SK-N-SH (cell line): ENCODE measurements around the gene MUSK. TPM values are rescaled to one million over a fixed set of nuclear protein-coding genes. Genes with fewer than 3 reads are reported as not detected.

Source experiments
- CTCF ChIA-PET: fragments of 300-600, 350-600 bp; formaldehyde crosslinking; extraction: SDS; loops from one replicate; lab custom pipeline; 2021; lab: Yijun Ruan, JAX
- POLR2A ChIA-PET: fragments of 350-600 bp; sonication (Branson Sonifier 250); formaldehyde crosslinking; extraction: SDS; loops from one replicate; lab custom pipeline; 2020; ENCODE audit warnings: antibody characterized with exemption, inconsistent platforms; lab: Yijun Ruan, JAX
- DNase-seq: peaks from one replicate; pipeline ENCODE4 v3.0.0; 2012
- H2AFZ ChIP-seq: fragments of 200-600 bp; sonication (generic); 2 replicates; pipeline ENCODE4 v1.8.1; 2016; ENCODE audit warnings: antibody characterized with exemption, mild to moderate bottlenecking, low read depth
- H3F3A ChIP-seq: fragments of 200-600 bp; sonication (generic); replicated peaks from 2 replicates; pipeline ENCODE3; 2016; ENCODE audit warnings: antibody characterized with exemption, mild to moderate bottlenecking; ENCODE audit not compliant: insufficient read depth
- H3K27ac ChIP-seq, 2 experiments: fragments of 200-500 bp in 1 of 2; fragments of 200-600 bp in 1 of 2; sonication (Bioruptor generic) in 1 of 2; sonication (generic), shearing (Covaris generic) in 1 of 2; 2 replicates each; pipeline versions ENCODE4 v1.5.1 to v1.6.1; 2014 to 2016; ENCODE audit warnings: low read depth in 2 of 2, inconsistent platforms in 1 of 2, low read length in 1 of 2, mild to moderate bottlenecking in 1 of 2, mixed read lengths in 1 of 2
- H3K27me3 ChIP-seq: fragments of 200-600 bp; sonication (generic), shearing (Covaris generic); 2 replicates; pipeline ENCODE4 v1.6.1; 2016; ENCODE audit warnings: mixed run types; ENCODE audit not compliant: insufficient read depth
- H3K36me3 ChIP-seq, 2 experiments: fragments of 200-500 bp in 1 of 2; fragments of 200-600 bp in 1 of 2; sonication (Bioruptor generic) in 1 of 2; sonication (generic) in 1 of 2; replicated peaks in 1 of 2; 2 replicates each; pipeline versions ENCODE3 to v1.5.1; 2014 to 2016; ENCODE audit warnings: low read length in 1 of 2, mild to moderate bottlenecking in 1 of 2; ENCODE audit not compliant: insufficient read depth in 2 of 2, control insufficient read depth in 1 of 2
- H3K4me1 ChIP-seq, 2 experiments: fragments of 200-500 bp in 1 of 2; fragments of 200-600 bp in 1 of 2; sonication (Bioruptor generic) in 1 of 2; sonication (generic), shearing (Covaris generic) in 1 of 2; 2 replicates each; pipeline versions ENCODE4 v1.5.1 to v1.6.1; 2014 to 2016; ENCODE audit warnings: low read depth in 1 of 2, low read length in 1 of 2, mixed run types in 1 of 2; ENCODE audit not compliant: insufficient read depth in 2 of 2, control insufficient read depth in 1 of 2
- H3K4me2 ChIP-seq: fragments of 200-600 bp; sonication (generic), shearing (Covaris generic); 2 replicates; pipeline ENCODE4 v1.6.1; 2017; ENCODE audit warnings: mixed run types
- H3K4me3 ChIP-seq, 2 experiments: fragments of 200-500 bp in 1 of 2; fragments of 200-600 bp in 1 of 2; sonication (Bioruptor generic) in 1 of 2; sonication (generic), shearing (Covaris generic) in 1 of 2; 2 replicates each; pipeline versions ENCODE4 v1.5.1 to v1.8.1; 2014 to 2016; ENCODE audit warnings: low read depth in 2 of 2, inconsistent platforms in 1 of 2, low read length in 1 of 2, mild to moderate bottlenecking in 1 of 2, mixed read lengths in 1 of 2, moderate library complexity in 1 of 2
- H3K79me2 ChIP-seq: fragments of 200-600 bp; sonication (generic); 2 replicates; pipeline ENCODE4 v1.8.1; 2017; ENCODE audit warnings: mild to moderate bottlenecking; ENCODE audit not compliant: insufficient read depth
- H3K9ac ChIP-seq: fragments of 200-600 bp; sonication (generic); 2 replicates; pipeline ENCODE4 v1.6.1; 2017; ENCODE audit warnings: mixed run types
- H3K9me2 ChIP-seq: fragments of 200-600 bp; sonication (generic); 2 replicates; pipeline ENCODE4 v1.6.1; 2017; ENCODE audit warnings: mixed run types
- H3K9me3 ChIP-seq: fragments of 200-600 bp; sonication (generic); 2 replicates; pipeline ENCODE4 v1.6.1; 2017; ENCODE audit warnings: mixed run types, mild to moderate bottlenecking, moderate library complexity
- H4K20me1 ChIP-seq: fragments of 200-600 bp; sonication (generic); 2 replicates; pipeline ENCODE4 v1.6.1; 2017; ENCODE audit warnings: mild to moderate bottlenecking, mixed run types; ENCODE audit not compliant: insufficient read depth
- CHD2 ChIP-seq: fragments of 150-350 bp; IDR thresholded peaks from 2 replicates; pipeline ENCODE4 v1.6.1; 2018; ENCODE audit warnings: low read length; ENCODE audit not compliant: partially characterized antibody
- ELF1 ChIP-seq: IDR thresholded peaks from 2 replicates; pipeline ENCODE4 v1.4.0; 2012
- FOSL2 ChIP-seq: IDR thresholded peaks from 2 replicates; pipeline ENCODE4 v1.4.0; 2012; ENCODE audit warnings: low read depth, mild to moderate bottlenecking, moderate library complexity, borderline replicate concordance
- FOXJ3 ChIP-seq: sonication (generic); formaldehyde crosslinking; IDR thresholded peaks from 2 replicates; pipeline ENCODE4 v1.5.1; 2020; ENCODE audit warnings: mild to moderate bottlenecking, missing genetic modification reagents
- FOXM1 ChIP-seq: IDR thresholded peaks from 2 replicates; pipeline ENCODE4 v1.4.0; 2012; ENCODE audit warnings: low read depth, mild to moderate bottlenecking
- GABPA ChIP-seq: IDR thresholded peaks from 2 replicates; pipeline ENCODE4 v1.4.0; 2012; ENCODE audit warnings: low read depth, mild to moderate bottlenecking
- MAX ChIP-seq: IDR thresholded peaks from 2 replicates; pipeline ENCODE4 v1.4.0; 2012; ENCODE audit warnings: low read depth
- MXI1 ChIP-seq: IDR thresholded peaks from 2 replicates; pipeline ENCODE4 v1.6.1; 2012; ENCODE audit warnings: mild to moderate bottlenecking, low read depth, low read length, improper control_type of control experiment
- RXRA ChIP-seq: IDR thresholded peaks from 2 replicates; pipeline ENCODE4 v1.4.0; 2012; ENCODE audit warnings: low read depth, mild to moderate bottlenecking, borderline replicate concordance
- SIN3A ChIP-seq: IDR thresholded peaks from 2 replicates; pipeline ENCODE4 v1.6.1; 2012; ENCODE audit warnings: low read depth, mild to moderate bottlenecking, low read length, moderate library complexity, borderline replicate concordance
- SMC3 ChIP-seq: IDR thresholded peaks from 2 replicates; pipeline ENCODE4 v1.6.1; 2012; ENCODE audit warnings: low read depth, low read length, improper control_type of control experiment
- TCF12 ChIP-seq: IDR thresholded peaks from 2 replicates; pipeline ENCODE4 v1.4.0; 2012
- TEAD4 ChIP-seq: IDR thresholded peaks from 2 replicates; pipeline ENCODE4 v1.4.0; 2012; ENCODE audit warnings: mild to moderate bottlenecking, borderline replicate concordance; ENCODE audit not compliant: insufficient read depth
- USF1 ChIP-seq: IDR thresholded peaks from 2 replicates; pipeline ENCODE4 v1.4.0; 2012; ENCODE audit warnings: low read depth, borderline replicate concordance
- WGBS: methylation state at CpG from one replicate; pipeline ENCODE4 v1.1.6; 2017; ENCODE audit warnings: low lambda C conversion rate; 5-methylcytosine and 5-hydroxymethylcytosine counted together
- polyA plus RNA-seq, 3 experiments: library from polyadenylated mRNA; depleted of rRNA; stranded (reverse); fragments of >200 nt; gene quantifications; 2 replicates each; pipeline ENCODE4 v1.2.3, GENCODE V29; 2012
- TF ChIP-seq, protein P1 (sequence below): IDR thresholded peaks from 2 replicates; pipeline ENCODE4 v1.6.1; 2012; ENCODE audit warnings: mild to moderate bottlenecking, low read depth, low read length, moderate library complexity

The MUSK gene
- polyA plus RNA-seq, 1 of the 3 experiments (the other 2 are of a cell fraction): not detected

DNA sequence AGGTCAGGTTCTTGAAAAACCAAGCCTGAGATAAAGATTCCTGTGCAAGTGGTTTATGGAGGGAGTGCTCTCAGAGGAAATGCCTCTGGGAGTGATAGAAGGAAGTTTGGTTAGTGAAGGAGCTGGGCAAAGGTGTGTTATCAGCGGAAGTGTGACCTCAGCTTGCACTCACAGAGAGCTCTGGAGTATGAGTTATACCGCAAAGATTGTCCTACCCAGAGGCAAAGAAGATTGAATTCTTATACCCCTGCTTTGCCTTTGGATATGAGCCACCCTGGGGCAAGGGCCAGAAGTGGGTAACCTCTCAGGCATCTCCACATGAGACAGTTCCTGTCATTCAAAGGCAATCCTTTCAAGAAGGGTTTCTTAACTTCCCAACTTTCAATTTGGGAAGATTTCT lies 145.6 kb downstream of the MUSK start:
- H3K9me2 ChIP-seq: no peaks in the 10 kb centered on the region
- ChIA-PET POLR2A (no interaction called here), CTCF (interaction anchor here (1.2 kb wide), 1 partner anchor 222 kb away, joined by 3 read pairs; no protein-coding TSS in a partner anchor)
- WGBS: 88% methylated on average over 2 of the region's 2 CpGs
- H4K20me1 ChIP-seq: no peaks in the 10 kb centered on the region
- TF ChIP-seq MAX (no peak), RXRA (peak; percentile 15; the same call in 1 of the 2 replicates)
- H3K36me3 ChIP-seq: no peaks in the 10 kb centered on the region
- H3K27me3 ChIP-seq: no peaks in the 10 kb centered on the region
- no peaks in the 10 kb centered on the region for H3K79me2 ChIP-seq
- no peaks in the 10 kb centered on the region for H3K9me3 ChIP-seq
- no peak overlapping the region for H3K9ac ChIP-seq
- H2AFZ ChIP-seq: no peak overlapping the region
- no peaks in the 10 kb centered on the region for H3F3A ChIP-seq
- H3K4me1 ChIP-seq: no peaks in the 10 kb centered on the region; a peak in 1 of 4 replicates
- DNase-seq: no peak
- H3K4me2 ChIP-seq: no peak overlapping the region
- no peak overlapping the region for H3K27ac ChIP-seq
- H3K4me3 ChIP-seq: no peak overlapping the region

- no peaks in the 10 kb centered on the region for H4K20me1 ChIP-seq
- no peaks in the 10 kb centered on the region for H3K9me2 ChIP-seq
- H3K79me2 ChIP-seq: no peaks in the 10 kb centered on the region
- ChIA-PET POLR2A (no interaction called here), CTCF (interaction anchor here (1.2 kb wide), 1 partner anchor 221 kb away, joined by 3 read pairs; no protein-coding TSS in a partner anchor)
- peaks cover 0 to 1% of the 10 kb centered on the region in 2 experiments; a peak in 2 of 4 replicates for H3K4me1 ChIP-seq
- H3K4me3 ChIP-seq: no peak overlapping the region
- TF ChIP-seq, protein P1, sequence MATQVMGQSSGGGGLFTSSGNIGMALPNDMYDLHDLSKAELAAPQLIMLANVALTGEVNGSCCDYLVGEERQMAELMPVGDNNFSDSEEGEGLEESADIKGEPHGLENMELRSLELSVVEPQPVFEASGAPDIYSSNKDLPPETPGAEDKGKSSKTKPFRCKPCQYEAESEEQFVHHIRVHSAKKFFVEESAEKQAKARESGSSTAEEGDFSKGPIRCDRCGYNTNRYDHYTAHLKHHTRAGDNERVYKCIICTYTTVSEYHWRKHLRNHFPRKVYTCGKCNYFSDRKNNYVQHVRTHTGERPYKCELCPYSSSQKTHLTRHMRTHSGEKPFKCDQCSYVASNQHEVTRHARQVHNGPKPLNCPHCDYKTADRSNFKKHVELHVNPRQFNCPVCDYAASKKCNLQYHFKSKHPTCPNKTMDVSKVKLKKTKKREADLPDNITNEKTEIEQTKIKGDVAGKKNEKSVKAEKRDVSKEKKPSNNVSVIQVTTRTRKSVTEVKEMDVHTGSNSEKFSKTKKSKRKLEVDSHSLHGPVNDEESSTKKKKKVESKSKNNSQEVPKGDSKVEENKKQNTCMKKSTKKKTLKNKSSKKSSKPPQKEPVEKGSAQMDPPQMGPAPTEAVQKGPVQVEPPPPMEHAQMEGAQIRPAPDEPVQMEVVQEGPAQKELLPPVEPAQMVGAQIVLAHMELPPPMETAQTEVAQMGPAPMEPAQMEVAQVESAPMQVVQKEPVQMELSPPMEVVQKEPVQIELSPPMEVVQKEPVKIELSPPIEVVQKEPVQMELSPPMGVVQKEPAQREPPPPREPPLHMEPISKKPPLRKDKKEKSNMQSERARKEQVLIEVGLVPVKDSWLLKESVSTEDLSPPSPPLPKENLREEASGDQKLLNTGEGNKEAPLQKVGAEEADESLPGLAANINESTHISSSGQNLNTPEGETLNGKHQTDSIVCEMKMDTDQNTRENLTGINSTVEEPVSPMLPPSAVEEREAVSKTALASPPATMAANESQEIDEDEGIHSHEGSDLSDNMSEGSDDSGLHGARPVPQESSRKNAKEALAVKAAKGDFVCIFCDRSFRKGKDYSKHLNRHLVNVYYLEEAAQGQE: no peak
- TF ChIP-seq MXI1: no peak
- no peak for TF ChIP-seq CHD2
- TF ChIP-seq FOXM1: no peak
- TF ChIP-seq SMC3: no peak
- TF ChIP-seq GABPA: no peak
- TF ChIP-seq ELF1: no peak
- no peak for TF ChIP-seq MAX
- TF ChIP-seq SIN3A: no peak
- TF ChIP-seq FOXJ3 (CRISPR knock-in tag): no peak
- no peak for TF ChIP-seq TCF12
- no peak for TF ChIP-seq USF1
- TF ChIP-seq FOSL2: no peak
- no peak for TF ChIP-seq TEAD4
- DNase-seq: no peak
- H3K4me2 ChIP-seq: no peak overlapping the region
- no peaks in the 10 kb centered on the region for H3K36me3 ChIP-seq
- 100% methylated on average over 1 of the region's 1 CpG for WGBS
- no peak overlapping the region for H3K27ac ChIP-seq
- H3K9me3 ChIP-seq: no peaks in the 10 kb centered on the region
- H3K27me3 ChIP-seq: no peaks in the 10 kb centered on the region
- no peak overlapping the region for H3K9ac ChIP-seq
- H2AFZ ChIP-seq: no peak overlapping the region
- no peaks in the 10 kb centered on the region for H3F3A ChIP-seq
Measured at GRCh38 chr9:110815361-110815760, 146.8 kb downstream of the MUSK start.
